Measurements from ENCODE around the gene ATP8A2.

The ATP8A2 gene

DNA sequence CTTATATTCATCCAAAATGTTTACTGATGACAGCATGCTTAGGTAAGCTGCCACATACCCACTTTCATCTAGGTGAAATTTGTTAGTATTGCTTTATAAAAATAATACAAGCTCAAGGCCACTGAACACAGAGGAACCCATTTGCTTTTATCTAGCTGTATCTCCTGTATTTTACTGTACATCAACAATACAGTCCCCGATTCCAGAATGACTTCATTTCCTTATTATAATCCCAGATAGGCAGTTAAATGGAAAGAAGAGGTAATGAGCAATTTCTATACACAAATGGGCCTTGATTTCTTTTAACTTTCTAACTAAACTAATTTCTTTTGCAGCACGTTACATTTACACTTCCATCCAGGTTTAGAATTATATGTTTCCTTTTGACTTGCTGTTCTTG is 593.8 kb downstream of the ATP8A2 start:
- TF ChIP-seq, protein P1, sequence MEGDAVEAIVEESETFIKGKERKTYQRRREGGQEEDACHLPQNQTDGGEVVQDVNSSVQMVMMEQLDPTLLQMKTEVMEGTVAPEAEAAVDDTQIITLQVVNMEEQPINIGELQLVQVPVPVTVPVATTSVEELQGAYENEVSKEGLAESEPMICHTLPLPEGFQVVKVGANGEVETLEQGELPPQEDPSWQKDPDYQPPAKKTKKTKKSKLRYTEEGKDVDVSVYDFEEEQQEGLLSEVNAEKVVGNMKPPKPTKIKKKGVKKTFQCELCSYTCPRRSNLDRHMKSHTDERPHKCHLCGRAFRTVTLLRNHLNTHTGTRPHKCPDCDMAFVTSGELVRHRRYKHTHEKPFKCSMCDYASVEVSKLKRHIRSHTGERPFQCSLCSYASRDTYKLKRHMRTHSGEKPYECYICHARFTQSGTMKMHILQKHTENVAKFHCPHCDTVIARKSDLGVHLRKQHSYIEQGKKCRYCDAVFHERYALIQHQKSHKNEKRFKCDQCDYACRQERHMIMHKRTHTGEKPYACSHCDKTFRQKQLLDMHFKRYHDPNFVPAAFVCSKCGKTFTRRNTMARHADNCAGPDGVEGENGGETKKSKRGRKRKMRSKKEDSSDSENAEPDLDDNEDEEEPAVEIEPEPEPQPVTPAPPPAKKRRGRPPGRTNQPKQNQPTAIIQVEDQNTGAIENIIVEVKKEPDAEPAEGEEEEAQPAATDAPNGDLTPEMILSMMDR (IDR thresholded peaks at IDR 0.05; ENCODE audit: low read depth, low read length) = no peak
- no peak for DNase-seq (ENCODE audit: extremely low read depth, low read depth)

DNA sequence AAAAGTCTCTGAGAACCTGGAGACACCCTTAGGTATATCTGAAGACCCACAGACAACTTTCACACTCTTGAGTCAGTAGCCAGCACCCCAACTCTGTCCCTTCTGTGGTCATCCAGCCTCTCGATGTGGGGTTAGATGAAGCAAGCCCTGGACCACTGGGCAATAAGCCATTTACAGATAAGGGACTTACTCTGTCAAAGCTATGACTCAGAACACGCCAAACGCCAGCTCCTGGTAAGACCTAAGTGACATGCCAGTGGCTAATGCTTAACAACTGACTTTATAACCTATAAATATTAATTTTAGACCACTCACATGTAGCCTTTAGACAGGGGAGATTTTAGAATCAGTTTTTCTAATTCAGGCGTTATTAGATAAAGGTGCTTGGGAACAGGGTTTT is 594.3 kb downstream of the ATP8A2 start:
- DNase-seq (ENCODE audit: extremely low read depth, low read depth) = no peak
- TF ChIP-seq, protein P1 (IDR thresholded peaks at IDR 0.05; ENCODE audit: low read depth, low read length) = no peak

DNA sequence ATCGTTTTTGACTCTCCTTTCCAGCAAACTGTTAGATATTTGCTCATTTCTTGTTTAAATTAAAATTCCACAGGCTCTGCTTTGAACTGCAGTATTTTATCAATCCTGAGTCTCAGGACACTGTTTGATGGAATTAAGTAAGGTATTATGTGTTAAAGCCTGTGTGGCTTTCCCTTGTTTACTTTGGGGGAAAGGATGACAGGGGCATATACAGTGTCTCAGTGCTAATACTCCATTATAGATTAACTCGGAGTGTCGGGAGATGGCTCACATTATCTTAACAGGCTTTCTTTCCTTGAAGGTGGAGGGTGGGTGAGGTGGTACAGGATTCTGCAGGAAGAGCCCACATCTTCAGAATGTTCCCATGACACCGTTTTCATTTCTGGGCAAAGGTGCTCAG is 595.4 kb downstream of the ATP8A2 start:
- TF ChIP-seq, protein P1 (IDR thresholded peaks at IDR 0.05; ENCODE audit: low read depth, low read length) = no peak
- no peak for DNase-seq (ENCODE audit: extremely low read depth, low read depth)

DNA sequence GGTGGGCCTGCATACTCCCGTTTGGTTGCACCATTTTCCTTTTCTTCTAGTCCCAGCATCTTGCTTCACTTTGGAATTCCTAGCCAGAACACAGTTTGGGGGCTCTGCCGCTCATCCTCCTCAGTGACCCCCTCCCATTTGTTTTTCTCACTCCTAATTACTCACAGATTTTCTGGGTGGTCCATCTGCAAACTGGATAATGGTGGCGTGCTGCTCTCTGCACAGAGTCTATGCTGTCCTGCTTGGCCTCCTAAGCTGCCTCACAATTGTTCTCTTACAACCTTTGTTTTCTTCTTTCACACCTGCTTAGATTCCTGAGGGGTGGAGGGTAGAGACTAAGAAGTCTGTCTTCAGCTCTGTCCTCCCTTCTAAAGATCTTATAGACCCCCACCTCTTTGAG is 599.3 kb downstream of the ATP8A2 start:
- no peak for DNase-seq (ENCODE audit: extremely low read depth, low read depth)
- TF ChIP-seq, protein P1 (IDR thresholded peaks at IDR 0.05; ENCODE audit: low read depth, low read length) = no peak

DNA sequence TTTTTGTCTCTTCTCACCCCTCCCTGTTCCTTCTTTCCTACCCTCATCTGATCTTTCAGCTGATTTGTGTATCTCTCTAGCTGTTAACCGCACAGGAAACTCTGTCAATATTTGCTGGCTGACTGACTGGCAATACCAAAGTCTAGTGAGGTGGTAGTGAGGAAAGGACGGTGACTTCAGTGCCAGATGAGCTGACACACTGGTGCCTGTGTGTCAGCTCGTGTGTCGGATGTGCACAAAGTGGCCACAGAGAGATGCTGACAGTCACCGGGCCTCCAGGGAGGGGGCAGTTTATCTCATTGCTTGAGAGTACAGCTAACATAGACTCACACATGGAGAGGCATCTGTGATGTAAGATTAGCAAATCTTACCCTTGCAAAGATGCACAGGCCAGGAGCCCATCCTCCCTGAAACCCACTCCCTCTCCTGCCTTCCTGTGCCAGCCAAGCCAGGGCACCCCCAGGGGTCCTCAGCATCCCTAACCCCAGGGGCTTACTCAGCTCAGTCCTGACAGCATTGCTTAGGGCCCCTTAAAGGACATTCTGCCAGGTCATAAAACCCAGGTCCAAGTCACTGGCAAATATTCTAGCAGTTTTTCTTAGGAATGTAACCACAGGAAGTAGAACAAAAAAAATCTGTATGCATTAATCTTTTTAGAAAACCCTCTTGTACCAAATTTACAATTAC is 599.8 kb downstream of the ATP8A2 start:
- TF ChIP-seq, protein P1 (IDR thresholded peaks at IDR 0.05; ENCODE audit: low read depth, low read length) = no peak

GRCh38 chr13:25973085-25973484 is 601.3 kb downstream of the ATP8A2 start:
- no peak for DNase-seq (ENCODE audit: extremely low read depth, low read depth)
- TF ChIP-seq, protein P1 (IDR thresholded peaks at IDR 0.05; ENCODE audit: low read depth, low read length) = no peak

More for the DNA sequence above, 599.8 kb downstream of the ATP8A2 start:
- DNase-seq (ENCODE audit: extremely low read depth, low read depth) = no peak

DNA sequence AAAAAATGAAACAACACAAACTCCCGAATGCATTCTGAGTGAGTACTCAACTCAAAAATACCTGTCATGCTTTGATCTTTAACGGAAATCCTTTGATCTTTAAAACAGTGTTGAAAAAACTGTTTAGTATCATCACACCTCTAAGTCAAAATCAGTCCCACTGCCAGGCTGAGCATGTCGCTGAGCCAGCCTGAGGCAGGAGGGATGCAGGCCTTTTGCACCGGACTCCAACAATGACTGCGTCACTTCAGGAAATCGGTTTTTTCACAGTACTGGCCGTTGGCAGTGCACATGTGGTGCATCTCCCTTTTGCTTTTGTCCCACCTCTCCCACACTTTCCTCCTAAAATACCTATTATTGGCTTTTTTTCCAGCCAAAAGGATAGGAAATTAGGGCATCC is 601.8 kb downstream of the ATP8A2 start:
- TF ChIP-seq, protein P1 (IDR thresholded peaks at IDR 0.05; ENCODE audit: low read depth, low read length) = no peak
- DNase-seq (ENCODE audit: extremely low read depth, low read depth) = no peak
